OCI-LY1 (cell line): Measurements from ENCODE around the gene CHI3L1.

ENCODE experiments used
- EZH2 ChIP-seq: fragments of 200-600 bp; sonication (generic), shearing (Covaris generic); IDR thresholded peaks from 2 replicates; pipeline ENCODE4 v1.8.0; 2017; ENCODE audit warnings: borderline replicate concordance, mixed run types, mild to moderate bottlenecking, antibody characterized with exemption, low read length, moderate library complexity, mixed read lengths
- TF ChIP-seq, protein P1 (sequence below): fragments of 200-600 bp; sonication (generic), shearing (Covaris generic); IDR thresholded peaks from 2 replicates; pipeline ENCODE4 v1.5.1; 2017; ENCODE audit warnings: mild to moderate bottlenecking, antibody characterized with exemption, low read length, moderate library complexity, mixed read lengths

DNA sequence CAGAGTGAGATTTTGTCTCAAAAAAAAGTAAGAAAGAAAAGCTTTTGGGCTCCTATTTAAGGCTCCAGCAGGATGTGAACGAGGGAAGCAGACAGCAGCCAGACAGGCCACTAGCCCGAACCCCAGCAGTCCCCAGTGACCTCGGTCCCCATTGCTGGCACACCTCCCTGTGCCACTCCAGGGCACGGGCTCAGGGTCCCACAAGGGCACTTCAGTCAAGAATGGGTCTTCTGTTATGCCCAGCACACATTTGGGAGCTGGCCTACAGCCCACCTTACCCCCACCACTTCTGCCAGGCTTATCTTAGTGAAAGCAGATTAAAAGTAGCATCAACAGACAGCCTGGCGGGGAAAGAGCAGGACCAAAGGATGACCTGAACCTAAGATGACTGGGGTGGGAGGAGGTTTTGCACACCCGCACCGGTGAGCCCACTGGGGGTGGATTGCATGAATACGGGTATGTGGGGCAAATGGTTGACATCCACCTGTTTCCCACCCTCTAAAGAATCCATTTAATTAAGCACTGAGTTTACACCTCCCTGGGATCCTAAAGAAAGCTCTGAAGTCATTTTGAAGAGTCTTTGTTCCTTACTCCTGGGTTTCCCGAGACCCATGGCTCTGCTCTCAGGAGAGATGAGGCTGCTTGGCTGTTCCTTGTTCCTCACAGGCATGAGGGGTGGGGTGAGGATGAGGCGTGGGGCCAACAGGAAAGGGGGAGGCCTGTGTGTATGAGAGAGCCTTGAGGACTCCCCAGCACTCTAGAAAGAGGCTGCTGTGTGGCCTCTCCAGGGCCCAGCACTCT lies 4.7 kb downstream of the CHI3L1 start:
- TF ChIP-seq, protein P1, sequence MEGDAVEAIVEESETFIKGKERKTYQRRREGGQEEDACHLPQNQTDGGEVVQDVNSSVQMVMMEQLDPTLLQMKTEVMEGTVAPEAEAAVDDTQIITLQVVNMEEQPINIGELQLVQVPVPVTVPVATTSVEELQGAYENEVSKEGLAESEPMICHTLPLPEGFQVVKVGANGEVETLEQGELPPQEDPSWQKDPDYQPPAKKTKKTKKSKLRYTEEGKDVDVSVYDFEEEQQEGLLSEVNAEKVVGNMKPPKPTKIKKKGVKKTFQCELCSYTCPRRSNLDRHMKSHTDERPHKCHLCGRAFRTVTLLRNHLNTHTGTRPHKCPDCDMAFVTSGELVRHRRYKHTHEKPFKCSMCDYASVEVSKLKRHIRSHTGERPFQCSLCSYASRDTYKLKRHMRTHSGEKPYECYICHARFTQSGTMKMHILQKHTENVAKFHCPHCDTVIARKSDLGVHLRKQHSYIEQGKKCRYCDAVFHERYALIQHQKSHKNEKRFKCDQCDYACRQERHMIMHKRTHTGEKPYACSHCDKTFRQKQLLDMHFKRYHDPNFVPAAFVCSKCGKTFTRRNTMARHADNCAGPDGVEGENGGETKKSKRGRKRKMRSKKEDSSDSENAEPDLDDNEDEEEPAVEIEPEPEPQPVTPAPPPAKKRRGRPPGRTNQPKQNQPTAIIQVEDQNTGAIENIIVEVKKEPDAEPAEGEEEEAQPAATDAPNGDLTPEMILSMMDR: no peak
- no peak for TF ChIP-seq EZH2
